ENCODE results near the gene TBL1Y.
"Not testable (repeated sequence)": the region's sequence is repeated elsewhere in the genome, so short reads cannot be mapped to it uniquely, and the experiment has no call there.

The TBL1Y gene

DNA sequence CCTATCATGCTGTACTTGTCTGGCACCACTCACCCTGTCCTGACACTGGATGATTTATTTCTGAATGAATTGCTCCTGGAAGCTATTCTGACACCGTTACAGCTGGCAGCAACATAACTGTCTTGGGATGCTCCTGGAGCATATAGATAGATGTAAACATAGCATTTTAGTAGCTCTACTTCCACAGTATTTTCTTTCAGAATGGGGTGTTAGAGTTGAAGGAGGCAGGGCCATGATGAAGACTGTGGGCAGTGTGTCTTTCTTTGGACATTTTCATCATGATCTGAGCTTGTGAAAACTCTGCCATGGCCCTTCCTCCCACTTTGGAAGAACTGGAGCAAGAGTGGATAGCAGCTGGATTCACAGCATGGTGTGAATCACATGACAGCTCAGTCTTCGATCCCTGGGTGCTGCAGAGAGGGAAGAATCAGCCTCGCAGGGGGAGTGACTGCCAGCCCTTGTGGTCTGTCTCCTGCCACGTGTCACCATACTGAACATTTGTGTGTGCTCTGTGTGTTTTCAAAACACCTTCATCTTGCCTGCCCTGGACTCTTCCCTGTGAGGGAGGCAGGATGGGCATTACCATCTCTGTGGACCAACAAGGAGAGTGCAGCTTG lies 61.9 kb downstream of the TBL1Y start:
- DNase-seq (ENCODE audit: low read depth in 1 of 2, low spot score in 1 of 2): no peak

DNA sequence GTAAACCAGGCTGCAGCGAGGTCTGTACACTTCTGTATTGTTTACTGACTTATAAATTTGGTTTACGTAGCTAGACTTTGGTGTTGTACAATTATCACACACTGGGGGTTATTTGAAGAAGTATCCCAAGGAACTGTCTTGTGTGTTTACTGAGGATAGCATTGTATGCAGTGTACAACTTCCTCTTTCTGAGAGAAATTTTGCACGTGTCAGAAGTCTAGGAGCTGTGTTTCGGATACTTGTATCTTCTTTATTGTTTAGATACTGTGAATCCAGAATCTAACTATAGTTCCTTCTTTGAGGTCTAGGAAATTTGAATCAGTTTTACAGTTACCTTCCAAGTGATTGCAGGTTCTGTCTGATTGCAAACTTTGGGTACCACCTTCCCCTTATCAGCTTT lies 64.5 kb downstream of the TBL1Y start:
- no peak for DNase-seq (ENCODE audit: low read depth in 1 of 2, low spot score in 1 of 2)

DNA sequence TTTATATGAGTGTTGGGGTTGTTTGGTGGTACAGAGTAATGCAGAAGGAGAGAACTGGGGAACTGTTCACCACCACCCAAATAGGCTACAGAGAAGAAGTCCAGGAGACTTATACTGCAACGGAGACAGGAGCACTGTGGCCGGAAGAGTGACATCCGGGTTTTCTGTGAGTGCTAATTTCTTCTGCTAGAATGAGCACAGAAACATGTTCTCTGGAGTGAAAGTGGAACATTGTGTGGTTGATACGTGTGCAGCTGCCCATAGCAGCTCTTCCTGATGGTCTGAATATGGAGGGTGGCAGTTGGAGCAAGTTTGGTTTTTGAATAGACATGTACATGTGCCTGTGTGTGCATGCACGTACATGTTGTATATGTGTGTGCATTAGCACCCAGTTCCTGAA lies 67.3 kb downstream of the TBL1Y start:
- no peak for DNase-seq (ENCODE audit: low read depth in 1 of 2, low spot score in 1 of 2)

GRCh38 chrY:6983221-6983620 lies 72.7 kb downstream of the TBL1Y start:
- no peak for DNase-seq (ENCODE audit: low read depth in 1 of 2, low spot score in 1 of 2)

- no peak for DNase-seq (ENCODE audit: low read depth in 1 of 2, low spot score in 1 of 2)
Observed at GRCh38 chrY:6987811-6988210, 77.3 kb downstream of the TBL1Y start.

GRCh38 chrY:6989886-6990620 lies 79.6 kb downstream of the TBL1Y start:
- no peak for DNase-seq (ENCODE audit: low read depth in 1 of 2, low spot score in 1 of 2)

GRCh38 chrY:6992041-6992440 lies 81.5 kb downstream of the TBL1Y start:
- no peak for DNase-seq (ENCODE audit: low read depth in 1 of 2, low spot score in 1 of 2)

DNA sequence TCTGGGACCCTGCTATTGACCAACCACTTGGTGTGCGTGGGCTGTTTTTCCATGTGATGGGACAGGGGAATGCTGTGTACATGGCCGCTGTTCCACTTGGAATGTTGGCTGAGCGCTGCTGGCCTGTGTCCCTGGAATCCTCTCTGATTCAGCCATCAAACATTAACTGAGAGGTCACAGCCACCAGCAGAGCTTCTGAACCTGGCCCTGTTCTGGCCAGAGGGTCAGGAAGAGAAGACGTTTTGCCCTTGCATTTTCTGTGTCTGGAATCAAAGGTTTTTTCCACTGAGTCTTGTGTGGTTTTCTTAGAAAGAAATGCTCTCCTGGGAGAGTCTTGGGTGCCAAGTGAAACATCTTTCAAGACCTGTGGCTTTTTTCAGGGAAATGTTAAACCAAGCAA lies 85.5 kb downstream of the TBL1Y start:
- no peak for DNase-seq (ENCODE audit: low read depth in 1 of 2, low spot score in 1 of 2)

DNA sequence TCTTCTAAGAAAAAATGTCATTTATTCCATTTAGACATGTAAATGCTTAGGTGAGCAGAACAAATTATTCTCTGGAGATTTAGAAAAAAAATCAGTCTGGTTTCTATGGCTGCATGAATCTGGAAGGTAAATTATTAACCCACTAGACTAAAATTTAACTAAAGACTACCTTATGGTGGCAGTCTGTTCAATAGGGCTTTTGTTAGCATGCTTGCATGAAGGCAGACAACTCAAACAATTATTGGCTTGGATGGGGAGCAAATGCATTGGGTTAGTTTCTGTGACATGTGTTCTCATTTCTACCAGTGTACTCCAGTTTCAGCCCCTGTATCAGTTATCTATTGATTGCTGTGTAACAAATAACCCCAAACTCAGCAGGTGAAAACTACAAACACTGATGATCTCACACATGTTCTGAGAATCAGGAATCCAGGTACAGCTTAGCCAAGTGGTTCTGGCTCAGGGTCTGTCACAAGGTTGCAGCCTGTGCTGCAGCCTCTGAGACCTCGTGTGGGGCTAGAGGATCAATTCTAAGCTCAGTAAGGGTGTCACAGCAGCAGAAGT lies 87.1 kb downstream of the TBL1Y start:
- DNase-seq (ENCODE audit: low read depth in 1 of 2, low spot score in 1 of 2): no peak

GRCh38 chrY:6999905-7000304 lies 89.4 kb downstream of the TBL1Y start:
- no peak for DNase-seq (ENCODE audit: low read depth in 1 of 2, low spot score in 1 of 2)

DNA sequence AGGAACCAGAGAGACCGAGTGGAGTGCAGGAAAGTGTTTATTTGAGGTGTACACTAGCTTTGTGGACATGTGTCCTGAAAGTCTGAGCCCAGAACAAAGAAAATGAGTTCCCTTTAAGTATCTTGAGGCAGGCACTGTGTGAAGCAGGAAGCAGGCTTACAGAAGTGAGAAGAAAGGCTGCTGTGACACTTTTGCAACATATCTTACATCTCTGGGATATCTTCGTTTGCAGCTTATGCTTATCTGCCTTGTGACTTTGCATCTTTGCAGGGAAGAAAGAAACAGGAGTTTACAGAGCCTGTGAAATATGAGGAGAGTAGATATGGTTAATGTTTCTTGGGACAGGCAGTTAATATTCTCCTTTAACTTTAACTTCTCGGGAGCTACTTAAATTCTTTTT lies 92.1 kb downstream of the TBL1Y start:
- no peak for DNase-seq (ENCODE audit: low read depth in 1 of 2, low spot score in 1 of 2)

GRCh38 chrY:7007911-7008310 lies 97.4 kb downstream of the TBL1Y start:
- no peak for DNase-seq (ENCODE audit: low read depth in 1 of 2, low spot score in 1 of 2)

GRCh38 chrY:7008578-7009355 lies 98.3 kb downstream of the TBL1Y start:
- DNase-seq (ENCODE audit: low read depth in 1 of 2, low spot score in 1 of 2): no peak

DNA sequence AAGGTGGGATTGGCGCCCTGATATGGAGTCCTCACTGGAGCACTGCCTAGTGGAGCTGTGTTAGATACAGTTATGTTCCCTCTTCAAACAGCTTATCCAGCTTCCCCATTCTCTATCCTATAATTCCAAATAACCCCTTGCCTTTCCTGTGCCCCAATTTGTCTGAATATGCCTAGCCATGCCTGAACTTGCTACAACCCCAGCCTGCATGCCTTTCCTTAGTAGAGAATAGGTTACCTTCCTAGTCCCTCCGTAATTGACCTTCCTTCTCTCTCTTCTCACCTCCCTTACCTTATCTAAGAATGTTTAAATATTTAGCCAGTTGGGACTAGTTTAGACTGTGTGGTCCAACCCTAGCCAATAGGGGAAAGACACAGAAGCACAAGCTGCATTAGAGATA lies 102.6 kb downstream of the TBL1Y start:
- no peak for DNase-seq (ENCODE audit: low read depth in 1 of 2, low spot score in 1 of 2)

GRCh38 chrY:7016521-7016920 lies 106.0 kb downstream of the TBL1Y start:
- DNase-seq (ENCODE audit: low read depth in 1 of 2, low spot score in 1 of 2): no peak

- DNase-seq (ENCODE audit: low read depth in 1 of 2, low spot score in 1 of 2): no peak
Observed at GRCh38 chrY:7017244-7018080, 107.0 kb downstream of the TBL1Y start.

DNA sequence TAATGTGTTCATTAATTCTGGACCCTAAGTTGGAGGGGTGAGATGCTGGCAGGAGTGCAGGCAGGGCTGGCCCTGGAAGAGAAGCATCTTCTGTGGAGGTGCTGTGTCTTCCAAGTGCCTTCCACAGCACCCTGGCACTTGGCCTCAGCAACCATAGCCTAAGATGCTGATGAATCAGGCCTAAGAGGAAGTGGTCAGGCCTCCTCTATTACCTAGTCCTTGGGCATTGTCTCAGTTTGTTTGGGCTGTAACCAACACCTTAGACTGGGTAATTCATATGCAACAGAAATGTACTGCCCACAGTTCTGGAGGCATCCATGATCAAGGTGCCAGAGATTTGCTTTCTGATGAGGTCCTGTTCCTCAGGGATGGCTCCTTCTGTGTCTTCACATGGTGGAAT lies 128.5 kb downstream of the TBL1Y start:
- no peak for DNase-seq (ENCODE audit: low read depth in 1 of 2, low spot score in 1 of 2)

DNA sequence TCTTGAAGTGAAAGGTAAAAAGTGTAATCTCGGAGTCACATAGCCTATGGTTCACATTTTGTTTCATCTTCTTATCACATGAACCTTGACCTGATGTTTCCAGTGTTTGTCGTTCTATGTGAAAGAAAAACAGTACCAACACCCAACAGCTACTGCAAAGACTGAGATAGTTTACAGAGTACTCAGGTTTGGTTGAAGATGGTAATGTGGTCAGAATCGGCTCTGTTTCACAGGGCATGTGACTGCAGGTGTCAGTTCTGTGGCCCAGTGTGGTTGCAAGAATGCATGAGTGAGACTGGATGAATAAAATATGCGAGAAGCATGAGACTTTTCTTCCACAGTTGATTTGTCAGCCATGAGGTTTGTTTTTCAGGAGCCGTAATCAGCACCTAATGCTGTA lies 130.2 kb downstream of the TBL1Y start:
- no peak for DNase-seq (ENCODE audit: low read depth in 1 of 2, low spot score in 1 of 2)

- DNase-seq (ENCODE audit: low read depth in 1 of 2, low spot score in 1 of 2): no peak
Observed at GRCh38 chrY:7041983-7042382, 131.5 kb downstream of the TBL1Y start.

- DNase-seq (ENCODE audit: low read depth in 1 of 2, low spot score in 1 of 2): not testable (repeated sequence)
Observed at GRCh38 chrY:7052461-7052860, 142.0 kb downstream of the TBL1Y start.

GRCh38 chrY:7056886-7057285 lies 146.4 kb downstream of the TBL1Y start:
- no peak for DNase-seq (ENCODE audit: low read depth in 1 of 2, low spot score in 1 of 2)
